Endothelial cell of umbilical vein (primary cell): ENCODE results near the gene GABRR3.

ENCODE experiments used
- CTCF ChIP-seq, 2 donors: IDR thresholded peaks; 1 replicate in 1 of 2; 2 replicates in 1 of 2; pipeline ENCODE4 v1.5.1; 2011; ENCODE audit warnings: low read length in 2 of 2, mild to moderate bottlenecking in 2 of 2, moderate library complexity in 2 of 2, control low read depth in 1 of 2, inconsistent platforms in 1 of 2, low read depth in 1 of 2; ENCODE audit not compliant: insufficient read depth in 1 of 2; ENCODE audit errors: extremely low read depth in 1 of 2
- EZH2 ChIP-seq: IDR thresholded peaks from 2 replicates; pipeline ENCODE4 v1.6.1; 2012; ENCODE audit warnings: borderline replicate concordance, low read depth, mild to moderate bottlenecking, moderate library complexity, low read length, inconsistent platforms; ENCODE audit not compliant: severe bottlenecking
- JUN ChIP-seq: IDR thresholded peaks from 2 replicates; pipeline ENCODE4 v1.6.1; 2011; ENCODE audit warnings: borderline replicate concordance, low read depth; ENCODE audit not compliant: insufficient read length, insufficient read depth
- MYC ChIP-seq: IDR thresholded peaks from one replicate; pipeline ENCODE4 v1.6.1; 2011; ENCODE audit warnings: mild to moderate bottlenecking, low read depth, low read length

GRCh38 chr3:98022978-98023820 lies 11.9 kb downstream of the GABRR3 start:
- TF ChIP-seq MYC (no peak), CTCF (IDR thresholded peaks at IDR 0.05; ENCODE audit: extremely low read depth in 1 of 2, insufficient read depth in 1 of 2, low read depth in 1 of 2, low read length in 2 of 2) (peak; percentile 80 to 88), EZH2 (no peak), JUN (no peak)
